Right atrium auricular region (tissue), 2 donors: Measurements from ENCODE around the gene KANK4. TPM values are rescaled to one million over a fixed set of nuclear protein-coding genes. Genes with fewer than 3 reads are reported as not detected.

Experiments used
- DNase-seq: peaks from one replicate; pipeline ENCODE4 v3.0.0-alpha.2; 2019; ENCODE audit warnings: low spot score
- H3K27ac ChIP-seq, 2 donors: fragments of 200-600 bp; sonication (generic); 1 replicate in 1 of 2; 2 replicates in 1 of 2; pipeline ENCODE4 v1.5.1; 2016 to 2019
- H3K27me3 ChIP-seq, 2 donors: fragments of 200-600 bp; sonication (generic); one replicate each; pipeline versions ENCODE4 v1.5.1 to v1.6.0; 2017 to 2019
- H3K36me3 ChIP-seq: fragments of 200-600 bp; sonication (generic); one replicate; pipeline ENCODE4 v1.5.1; 2016
- H3K4me1 ChIP-seq, 2 donors: fragments of 200-600 bp; sonication (generic); one replicate each; pipeline versions ENCODE4 v1.5.1 to v1.6.0; 2017 to 2019
- H3K4me3 ChIP-seq, 2 donors: fragments of 200-600 bp; sonication (generic); 1 replicate in 1 of 2; 2 replicates in 1 of 2; pipeline ENCODE4 v1.5.1; 2017 to 2019; ENCODE audit warnings: mild to moderate bottlenecking in 1 of 2, moderate library complexity in 1 of 2
- H3K9me3 ChIP-seq, 2 donors: fragments of 200-600 bp; sonication (generic); one replicate each; pipeline ENCODE4 v1.5.1; 2019
- CTCF ChIP-seq, 2 donors: fragments of 200-600 bp; sonication (generic); IDR thresholded peaks; one replicate each; pipeline ENCODE4 v1.5.1; 2019; ENCODE audit warnings: antibody characterized with exemption in 2 of 2
- total RNA-seq, 2 donors: library from RNA; depleted of rRNA; stranded (reverse); fragments of >200 nt; gene quantifications; one replicate each; pipeline ENCODE4 v1.1.0, GENCODE V29; 2016

Gene KANK4
- total RNA-seq, 2 donors from 2014 or later, result 0.12 to 0.63 TPM

DNA sequence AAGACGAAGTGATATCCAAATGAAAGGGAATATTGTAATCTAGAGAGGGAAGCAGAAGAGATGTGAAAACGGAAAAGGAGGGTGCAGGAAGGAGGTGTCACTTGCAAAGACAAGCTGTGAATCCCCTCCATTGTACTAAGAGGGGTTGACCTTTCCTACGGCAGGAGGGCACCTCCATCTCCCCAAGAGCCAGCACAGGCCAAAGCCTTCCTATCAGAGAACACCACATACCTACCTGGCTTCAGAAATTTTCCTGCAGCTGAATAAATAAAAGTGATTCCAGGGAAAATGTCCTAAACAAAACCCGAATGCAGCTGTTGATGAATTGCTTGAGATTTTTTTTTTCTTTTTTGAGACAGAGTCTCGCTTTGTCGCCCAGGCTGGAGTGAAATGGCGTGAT lies 14.3 kb downstream of the KANK4 start:
- Histone ChIP-seq H3K27ac (no peak overlapping the region), H3K27me3 (no peaks in the 10 kb centered on the region), H3K4me1 (peaks cover 0 to 2% of the 10 kb centered on the region in 2 donors), H3K4me3 (no peak overlapping the region), H3K36me3 (no peaks in the 10 kb centered on the region), H3K9me3 (no peaks in the 10 kb centered on the region)
- no peak for TF ChIP-seq CTCF (IDR thresholded peaks at IDR 0.05)
- no peak for DNase-seq

- peaks cover 0 to 7% of the 10 kb centered on the region in 2 donors for H3K4me1 ChIP-seq
- no peak overlapping the region for H3K27ac ChIP-seq
- H3K9me3 ChIP-seq, result no peaks in the 10 kb centered on the region
- no peak overlapping the region for H3K4me3 ChIP-seq
- no peaks in the 10 kb centered on the region for H3K27me3 ChIP-seq
- DNase-seq, result no peak
- no peaks in the 10 kb centered on the region for H3K36me3 ChIP-seq
- no peak for TF ChIP-seq CTCF (IDR thresholded peaks at IDR 0.05)
Measured at GRCh38 chr1:62304515-62304914, 14.7 kb downstream of the KANK4 start.

GRCh38 chr1:62301726-62302390 lies 17.4 kb downstream of the KANK4 start:
- DNase-seq, result no peak
- H3K9me3 ChIP-seq, result no peaks in the 10 kb centered on the region
- H3K4me3 ChIP-seq, result no peak overlapping the region
- H3K36me3 ChIP-seq, result no peaks in the 10 kb centered on the region
- peaks cover 0 to 12% of the 10 kb centered on the region in 2 donors for H3K4me1 ChIP-seq
- no peak overlapping the region for H3K27ac ChIP-seq
- no peak for TF ChIP-seq CTCF (IDR thresholded peaks at IDR 0.05)
- H3K27me3 ChIP-seq, result no peaks in the 10 kb centered on the region

DNA sequence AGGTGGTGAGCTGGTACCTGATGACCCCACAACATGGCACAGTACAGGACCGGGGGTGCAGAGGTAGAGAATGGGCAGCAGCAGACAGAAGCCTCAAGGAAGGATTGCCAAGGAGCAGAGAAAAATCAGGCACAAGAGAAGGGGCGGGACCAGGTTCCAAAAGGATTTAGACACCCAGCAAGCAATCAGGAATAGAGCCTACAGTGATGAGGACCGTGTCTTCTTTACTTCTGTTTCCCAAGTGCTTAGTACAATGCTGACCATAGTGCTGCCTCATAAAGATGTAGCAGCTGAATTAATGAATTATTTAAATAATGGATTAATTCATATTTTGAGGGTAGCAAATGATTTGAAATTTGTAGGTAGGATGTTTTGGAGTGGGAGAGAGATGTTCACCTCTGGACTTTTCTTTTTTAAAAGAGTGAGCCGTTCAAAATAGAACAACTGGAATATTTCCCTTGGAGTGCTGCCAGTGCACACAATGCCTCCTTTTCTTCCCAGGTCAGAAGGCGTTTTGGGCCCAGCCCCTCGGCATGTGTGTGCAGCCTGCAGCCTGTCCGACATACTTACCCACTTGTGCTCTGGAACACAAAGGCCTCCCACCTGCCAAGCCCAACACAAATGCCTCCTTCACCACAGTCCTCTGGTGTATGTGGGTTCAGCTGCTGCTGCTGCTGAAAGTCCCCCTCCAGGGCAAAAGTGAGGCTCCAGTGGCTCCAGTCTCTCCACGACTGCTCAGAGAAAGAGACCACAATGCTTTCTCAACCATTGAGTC lies 19.6 kb downstream of the KANK4 start:
- Histone ChIP-seq H3K36me3 (no peaks in the 10 kb centered on the region), H3K27me3 (no peaks in the 10 kb centered on the region), H3K4me3 (no peak overlapping the region), H3K4me1 (peaks cover 0 to 26% of the 10 kb centered on the region in 2 donors), H3K9me3 (no peaks in the 10 kb centered on the region), H3K27ac (no peak overlapping the region)
- DNase-seq, result no peak
- TF ChIP-seq CTCF (IDR thresholded peaks at IDR 0.05), result no peak

DNA sequence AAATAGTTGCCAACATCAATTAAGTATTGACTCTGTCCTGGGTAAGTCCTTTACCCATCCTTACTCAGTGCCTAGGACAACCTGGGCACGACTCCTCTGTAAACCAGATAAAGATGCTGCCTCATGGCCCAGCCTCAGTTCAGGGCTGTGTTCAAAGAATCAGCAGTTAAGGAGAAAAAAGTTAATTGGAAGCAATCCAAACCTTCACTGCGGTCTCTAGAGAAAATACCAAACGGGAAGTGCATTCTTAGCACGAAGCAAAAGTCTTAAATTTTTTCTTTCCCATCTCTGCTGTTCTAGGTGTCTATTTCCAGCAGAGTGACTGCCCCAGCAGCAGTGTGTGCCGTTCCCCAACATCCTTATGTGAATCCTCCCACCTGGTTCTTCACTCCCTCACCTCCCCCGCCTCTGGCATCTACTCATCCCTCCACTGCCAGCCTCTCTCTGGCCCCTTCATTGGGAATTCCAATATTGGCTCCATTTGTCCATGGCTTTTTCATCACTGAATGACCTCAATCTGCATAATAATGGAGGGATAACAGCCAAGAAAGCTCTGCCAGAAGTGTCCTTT lies 23.2 kb downstream of the KANK4 start:
- no peaks in the 10 kb centered on the region for H3K9me3 ChIP-seq

More for the DNA sequence above, 23.2 kb downstream of the KANK4 start:
- H3K4me3 ChIP-seq, result no peak overlapping the region
- no peak for DNase-seq
- no peaks in the 10 kb centered on the region for H3K27me3 ChIP-seq
- no peaks in the 10 kb centered on the region for H3K36me3 ChIP-seq
- H3K4me1 ChIP-seq, result peaks cover 0 to 26% of the 10 kb centered on the region in 2 donors
- TF ChIP-seq CTCF (IDR thresholded peaks at IDR 0.05), result no peak
- no peak overlapping the region for H3K27ac ChIP-seq
